HG02970 (cell line): Measurements from ENCODE around the gene ATP4A.

ENCODE experiments used
- ATAC-seq: cut with Tn5 transposase; IDR thresholded peaks from one replicate; pipeline ENCODE4 v1.9.1; 2021; ENCODE audit warnings: mild to moderate bottlenecking, moderate library complexity, moderate number of reproducible peaks; ENCODE audit not compliant: unreplicated experiment, low FRiP score

Gene ATP4A

DNA sequence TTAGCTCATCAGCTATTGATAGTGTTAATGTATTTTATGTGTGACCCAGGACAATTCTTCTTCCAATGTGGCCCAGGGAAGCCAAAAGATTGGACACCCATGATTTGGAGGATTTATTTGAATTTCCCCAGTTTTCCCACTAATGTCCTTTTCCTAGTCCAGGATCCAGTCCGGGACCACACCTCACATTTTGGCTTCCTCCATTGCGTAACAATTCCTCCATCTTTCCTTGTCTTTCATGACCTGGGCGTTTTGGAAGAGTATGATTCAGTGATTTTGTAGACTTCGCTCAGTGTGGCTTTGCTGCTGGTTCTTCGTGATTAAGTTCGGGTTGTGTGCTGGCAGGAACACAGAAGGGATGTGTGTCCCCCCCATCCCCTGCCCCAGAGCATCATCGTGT, 3.3 kb upstream of the ATP4A start:
- no peak for ATAC-seq

DNA sequence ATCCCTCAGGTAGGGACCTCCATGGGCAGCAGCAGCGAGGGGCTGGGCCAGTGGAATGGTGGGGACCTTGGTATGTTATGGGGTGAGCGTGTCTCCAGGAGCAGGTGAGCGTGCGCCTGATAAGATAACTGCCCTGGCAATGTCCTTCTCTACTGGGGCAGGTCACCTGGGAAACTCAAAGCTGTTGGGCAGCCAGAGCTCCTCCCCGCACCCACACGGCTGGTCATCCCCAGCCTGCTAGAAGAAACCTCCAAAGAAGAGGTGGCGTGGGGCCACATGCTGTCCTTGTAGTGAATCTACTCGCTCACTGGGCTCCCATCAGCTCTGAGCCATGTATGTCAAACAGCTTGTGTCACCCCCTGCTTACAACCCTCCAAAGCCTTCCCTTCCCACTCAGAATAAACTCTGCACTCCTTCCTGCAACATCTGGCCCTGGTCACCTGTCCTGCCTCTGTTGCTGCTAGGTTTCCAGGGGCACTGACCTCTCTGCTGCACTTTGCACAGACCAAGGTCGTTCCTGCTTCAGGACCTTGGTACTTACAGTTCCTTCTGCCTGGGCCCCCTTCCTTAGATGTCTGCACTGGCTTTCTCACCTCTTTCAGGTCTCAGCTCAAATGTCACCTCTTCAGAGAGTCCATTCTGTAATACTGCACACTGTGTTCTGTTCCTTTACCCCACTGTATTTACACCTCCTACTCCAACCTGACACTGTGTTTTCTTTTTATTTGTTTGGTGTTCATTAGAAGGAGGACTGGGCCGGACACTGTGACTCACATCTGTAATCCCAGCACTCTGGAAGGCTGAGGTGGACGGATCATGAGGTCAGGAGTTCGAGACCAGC, 1.8 kb upstream of the ATP4A start:
- no peak for ATAC-seq

DNA sequence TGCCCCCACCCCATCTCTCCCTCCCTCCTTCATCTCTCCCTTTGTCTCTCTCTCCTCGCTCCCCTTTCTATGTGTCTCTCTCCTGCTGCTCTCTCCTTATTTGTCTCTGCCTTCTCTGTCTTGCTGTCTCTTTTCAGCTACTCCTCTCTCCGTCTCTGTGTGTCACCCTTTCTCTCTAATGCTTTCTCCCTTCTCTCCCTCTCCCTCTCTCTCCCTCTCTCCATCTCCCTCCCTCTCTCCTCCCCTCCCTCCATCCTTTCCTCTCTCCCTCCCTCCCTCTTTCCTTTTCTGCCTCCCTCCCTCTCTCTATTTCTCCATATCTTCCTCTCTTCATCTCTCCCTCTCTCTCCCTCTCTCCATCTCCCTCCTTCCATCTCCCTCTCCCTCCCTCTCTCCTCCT, 682 bp downstream of the ATP4A start:
- ATAC-seq, result no peak

DNA sequence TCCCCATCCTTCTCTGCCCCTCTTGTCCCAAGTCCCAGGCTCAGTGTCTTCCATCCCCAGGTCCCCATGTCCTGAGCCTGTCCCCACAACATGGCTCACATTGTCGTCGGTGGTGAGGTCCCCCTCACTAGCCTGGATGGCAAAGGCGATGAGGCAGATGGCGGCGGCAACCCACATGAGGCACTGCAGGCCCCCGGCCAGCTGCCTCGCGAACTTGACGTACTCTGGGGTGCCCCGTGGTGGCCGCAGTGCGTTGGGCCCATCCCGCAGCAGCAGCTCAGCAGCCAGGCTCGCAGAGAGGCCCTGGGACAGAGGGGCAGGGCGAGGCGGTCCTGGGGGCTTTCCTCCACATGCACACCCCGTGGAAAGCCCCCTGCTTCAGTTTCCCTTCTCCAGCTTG, 1.1 kb downstream of the ATP4A start:
- ATAC-seq, result no peak

GRCh38 chr19:35561436-35561835, 2.0 kb downstream of the ATP4A start:
- no peak for ATAC-seq

- no peak for ATAC-seq
These were observed 2.8 kb downstream of the ATP4A start for GRCh38 chr19:35560677-35561076.

DNA sequence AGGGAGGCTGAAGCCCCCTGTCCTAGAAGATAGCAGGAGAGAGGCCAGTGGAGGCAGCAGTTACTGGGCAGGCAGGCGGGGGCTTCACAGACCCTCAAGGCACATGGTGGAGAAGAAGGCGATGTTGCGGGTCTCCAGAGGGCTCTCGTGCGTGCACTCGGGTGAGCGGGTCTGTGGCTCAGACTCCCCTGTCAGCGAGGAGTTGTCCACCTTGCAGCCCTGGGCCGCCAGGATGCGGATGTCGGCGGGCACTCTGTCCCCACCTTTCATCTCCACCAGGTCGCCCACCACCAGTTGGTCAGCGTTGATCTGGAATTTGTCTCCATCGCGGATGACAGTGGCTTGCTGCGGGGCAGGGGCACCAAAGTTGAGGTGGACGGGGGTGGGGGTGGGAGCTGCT, 3.2 kb downstream of the ATP4A start:
- ATAC-seq, result no peak

- no peak for ATAC-seq
These were observed 3.7 kb downstream of the ATP4A start for GRCh38 chr19:35559781-35560180.

DNA sequence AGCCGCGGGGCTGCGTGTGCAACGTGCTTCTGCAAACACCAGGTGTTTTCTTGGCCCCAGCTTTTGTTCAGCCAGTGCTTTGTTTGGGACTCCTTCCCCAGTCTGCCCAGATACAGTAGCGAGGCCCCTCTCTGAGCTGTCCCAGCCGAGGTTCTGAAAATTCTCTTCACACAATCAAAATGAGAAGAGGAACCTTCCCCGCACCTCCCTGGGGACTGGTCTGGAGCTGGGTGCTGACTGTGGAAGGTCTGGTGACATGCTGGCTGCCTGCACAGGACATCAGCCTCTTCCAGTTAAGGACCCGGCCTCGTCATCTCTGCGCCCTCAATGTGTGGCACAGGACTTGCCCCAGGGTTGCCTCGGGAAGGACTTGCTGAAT, 4.2 kb downstream of the ATP4A start:
- ATAC-seq, result no peak

GRCh38 chr19:35558400-35559280, 4.8 kb downstream of the ATP4A start:
- ATAC-seq, result no peak

DNA sequence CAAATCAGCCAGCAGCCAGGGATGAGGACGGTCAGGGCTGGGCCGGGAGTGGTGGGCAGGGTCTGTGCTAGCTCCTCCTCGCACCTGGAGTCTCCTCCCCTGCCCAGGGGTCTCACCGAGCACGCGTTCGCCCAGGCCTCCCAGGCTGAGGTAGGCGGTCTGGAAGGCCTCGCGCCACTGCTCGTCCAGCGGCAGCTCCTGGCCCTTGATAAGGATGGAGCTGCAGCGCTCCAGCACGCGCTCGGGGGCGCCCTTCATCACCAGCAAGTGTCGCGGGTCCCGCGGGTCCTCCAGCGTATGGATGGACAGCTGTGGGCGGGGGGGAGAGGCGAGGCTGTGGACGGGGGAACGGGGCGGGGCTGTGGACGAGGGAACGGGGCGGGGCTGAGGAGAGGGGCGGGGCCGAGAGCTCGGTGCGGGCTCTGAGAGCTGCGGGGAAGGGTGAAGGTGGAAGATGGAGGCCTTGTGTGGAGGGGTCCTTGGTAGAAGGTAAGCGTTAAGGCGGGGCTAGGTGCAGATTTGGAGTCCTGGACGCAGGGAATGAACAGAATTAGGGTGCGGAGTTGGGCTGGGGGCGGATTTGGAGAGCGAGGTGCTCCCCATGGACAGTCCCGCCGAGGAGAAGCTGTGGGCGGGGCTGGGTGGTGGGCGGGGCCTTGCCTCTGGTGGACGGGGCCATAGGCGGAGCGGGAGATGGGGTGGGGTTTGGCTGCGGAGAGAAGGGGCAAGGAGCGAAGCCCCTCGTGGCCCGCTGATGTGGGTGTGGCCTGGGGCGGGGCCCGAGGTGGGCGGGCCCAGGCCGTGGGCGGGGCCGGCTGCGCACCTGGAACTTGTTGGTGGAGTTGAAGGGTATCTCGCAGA, 5.7 kb downstream of the ATP4A start:
- no peak for ATAC-seq

- no peak for ATAC-seq
These were observed 6.5 kb downstream of the ATP4A start for GRCh38 chr19:35556846-35557538.

DNA sequence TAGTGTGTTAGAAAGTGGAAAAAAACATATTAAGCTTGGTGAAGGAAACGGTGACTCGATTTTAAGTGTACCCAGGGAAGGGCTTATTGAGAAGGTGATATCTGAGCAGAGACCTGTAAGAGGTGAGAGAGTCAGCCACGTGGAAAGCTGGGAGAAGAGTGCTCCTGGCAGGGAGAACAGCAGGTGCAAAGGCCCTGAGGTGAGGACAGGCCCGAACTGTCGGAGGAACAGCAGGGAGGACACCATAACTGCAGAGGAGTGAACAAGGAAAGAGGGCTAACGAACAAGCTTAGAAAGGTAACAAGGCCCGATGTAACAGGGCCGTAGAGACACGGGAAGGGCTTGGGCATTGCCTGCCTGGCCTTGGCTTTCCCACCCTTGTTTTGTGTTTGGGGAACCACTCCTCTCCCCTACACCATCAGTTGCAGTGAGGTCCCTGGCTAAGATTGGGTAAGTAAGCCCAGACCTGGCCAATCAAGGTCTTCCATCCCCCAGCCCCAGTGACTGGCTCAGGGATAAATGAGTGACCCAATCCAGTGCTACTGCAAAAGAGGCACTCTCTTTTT, 7.3 kb downstream of the ATP4A start:
- no peak for ATAC-seq

DNA sequence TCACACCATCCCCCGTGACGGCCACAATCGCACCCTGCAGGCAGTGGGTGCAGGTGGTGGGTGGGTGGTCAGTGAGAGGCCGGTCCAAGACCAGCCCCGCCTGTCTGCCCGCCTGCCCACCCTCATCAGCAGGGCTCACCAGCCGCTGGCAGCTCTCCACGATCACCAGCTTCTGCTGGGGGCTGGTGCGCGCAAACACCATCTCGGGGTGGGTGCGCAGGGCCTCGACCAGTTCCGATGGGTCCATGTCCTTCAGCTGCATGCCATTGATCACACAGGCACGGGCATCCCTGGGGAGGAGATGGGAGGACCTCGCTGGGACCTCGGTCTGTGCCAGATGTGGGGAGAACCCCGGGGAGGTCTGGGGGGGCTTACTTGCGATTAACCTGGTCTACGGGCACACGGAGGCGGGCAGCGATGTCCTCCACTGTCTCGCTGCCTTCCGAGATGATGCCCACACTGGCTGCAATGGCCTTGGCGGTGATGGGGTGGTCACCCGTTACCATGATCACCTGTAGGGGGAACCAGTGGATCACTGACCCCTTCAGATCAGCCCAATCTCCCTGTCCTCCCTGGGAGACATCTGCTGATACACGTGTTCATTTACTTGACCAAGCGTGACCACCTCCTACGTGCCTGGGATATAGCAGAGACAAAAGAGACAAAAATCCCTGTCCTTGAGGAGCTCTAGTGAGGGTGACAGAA, 8.0 kb downstream of the ATP4A start:
- no peak for ATAC-seq

GRCh38 chr19:35554076-35554475, 9.4 kb downstream of the ATP4A start:
- ATAC-seq, result no peak

GRCh38 chr19:35553385-35554000, 10.0 kb downstream of the ATP4A start:
- ATAC-seq, result no peak

DNA sequence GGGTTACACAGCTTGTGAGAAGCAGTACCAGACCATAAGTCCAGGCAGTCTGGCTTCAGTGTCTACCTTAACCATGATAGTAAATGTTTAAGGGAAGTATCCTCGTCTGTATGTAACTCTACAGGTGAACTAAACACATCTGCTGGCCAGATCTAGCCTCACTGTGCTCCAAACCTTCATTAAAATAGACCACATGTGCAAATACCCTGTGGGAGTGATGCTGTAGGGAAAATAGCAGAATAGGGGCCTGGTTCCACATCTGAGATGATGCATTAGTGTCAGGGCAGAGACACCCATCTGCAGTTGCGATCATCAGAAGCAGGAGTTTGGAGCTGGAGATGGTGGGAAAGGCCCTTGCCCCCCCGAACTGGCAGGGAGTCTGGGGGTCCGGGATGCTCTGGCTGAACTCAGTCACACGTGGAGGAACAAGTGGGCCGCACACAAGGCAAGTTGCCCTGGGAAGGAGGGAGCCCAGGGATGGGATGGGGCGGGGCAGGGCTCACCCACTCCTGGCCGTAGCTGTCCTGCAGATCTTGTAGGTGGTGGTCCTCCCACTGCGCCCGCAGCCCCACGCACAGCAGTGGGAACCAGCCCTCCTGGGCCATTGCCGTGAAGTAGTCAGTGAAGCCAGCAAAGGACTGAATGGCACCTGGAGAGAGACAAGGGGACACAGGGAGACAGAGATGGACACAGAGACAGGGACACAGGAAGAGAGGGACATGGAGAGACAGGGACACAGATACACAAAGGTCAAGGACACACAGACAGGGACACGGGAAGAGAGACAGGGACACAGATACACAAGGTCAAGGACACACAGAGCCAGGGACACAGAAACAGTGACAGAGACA, 10.7 kb downstream of the ATP4A start:
- no peak for ATAC-seq
